ENCODE measurements around the gene TAL1.
A peak's percentile ranks its signal among the peaks of the same experiment; 100 is the strongest.

TAL1 gene

DNA sequence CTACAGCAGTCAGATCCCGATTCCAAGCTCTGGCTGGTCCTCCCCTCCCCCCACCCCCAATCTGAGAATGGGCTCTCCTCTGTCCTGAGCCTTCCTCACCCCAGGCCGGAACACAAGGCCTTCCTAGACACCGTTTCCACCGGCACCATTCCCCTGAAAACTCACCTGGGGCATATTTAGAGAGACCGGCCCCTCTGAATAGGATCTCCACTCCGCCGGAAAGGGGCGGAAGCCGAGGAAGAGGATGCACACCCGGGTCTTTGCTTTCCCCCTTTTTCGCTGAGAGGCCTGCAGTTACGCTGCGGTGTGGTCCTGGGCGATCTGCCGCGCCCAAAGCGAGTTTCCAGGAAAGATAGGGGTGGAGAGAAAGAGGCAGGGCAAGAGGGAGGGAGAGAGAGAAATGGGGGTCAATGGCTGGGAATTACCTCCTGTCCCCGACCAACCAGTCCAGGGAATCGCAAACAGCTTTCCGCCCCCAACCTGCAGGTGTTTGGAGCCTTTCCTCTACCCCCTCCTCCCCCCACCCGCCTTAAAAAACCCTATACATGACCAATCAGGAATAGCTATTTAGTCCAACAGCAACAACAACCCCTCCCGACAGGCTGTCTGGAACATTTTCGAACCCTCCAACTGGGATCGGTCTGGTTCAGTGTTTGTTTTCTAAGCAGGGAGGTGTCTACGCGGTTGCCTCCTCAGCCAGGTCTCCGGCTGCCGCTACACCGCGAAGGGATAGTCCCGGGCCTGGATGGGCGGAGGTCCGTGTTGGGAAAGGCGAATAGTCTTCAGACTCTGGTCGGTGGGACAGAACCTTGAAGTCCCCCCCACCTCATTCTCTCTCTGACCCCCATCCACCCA is 2.8 kb downstream of the TAL1 start:
- DNase-seq = peak; percentile 87

DNA sequence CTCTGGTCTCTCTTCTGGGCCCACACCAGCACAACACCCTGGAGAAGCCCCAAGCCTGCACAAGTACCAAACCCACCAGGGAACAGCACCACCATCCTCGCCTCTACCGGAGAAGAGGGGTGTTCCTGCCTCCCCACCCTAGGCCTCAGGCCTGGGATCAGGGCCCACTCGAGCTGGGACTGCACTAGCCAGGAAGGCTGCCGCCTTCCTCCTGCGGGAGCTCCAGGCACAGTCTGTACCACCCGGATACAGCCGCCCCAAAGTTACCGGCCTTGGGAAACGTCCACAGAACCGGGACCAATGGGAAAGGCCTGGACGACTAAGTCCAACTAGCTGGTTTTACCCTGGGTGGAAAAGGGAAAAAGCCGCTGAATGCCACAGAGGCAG is 3.4 kb downstream of the TAL1 start:
- peak; percentile 48 for DNase-seq

DNA sequence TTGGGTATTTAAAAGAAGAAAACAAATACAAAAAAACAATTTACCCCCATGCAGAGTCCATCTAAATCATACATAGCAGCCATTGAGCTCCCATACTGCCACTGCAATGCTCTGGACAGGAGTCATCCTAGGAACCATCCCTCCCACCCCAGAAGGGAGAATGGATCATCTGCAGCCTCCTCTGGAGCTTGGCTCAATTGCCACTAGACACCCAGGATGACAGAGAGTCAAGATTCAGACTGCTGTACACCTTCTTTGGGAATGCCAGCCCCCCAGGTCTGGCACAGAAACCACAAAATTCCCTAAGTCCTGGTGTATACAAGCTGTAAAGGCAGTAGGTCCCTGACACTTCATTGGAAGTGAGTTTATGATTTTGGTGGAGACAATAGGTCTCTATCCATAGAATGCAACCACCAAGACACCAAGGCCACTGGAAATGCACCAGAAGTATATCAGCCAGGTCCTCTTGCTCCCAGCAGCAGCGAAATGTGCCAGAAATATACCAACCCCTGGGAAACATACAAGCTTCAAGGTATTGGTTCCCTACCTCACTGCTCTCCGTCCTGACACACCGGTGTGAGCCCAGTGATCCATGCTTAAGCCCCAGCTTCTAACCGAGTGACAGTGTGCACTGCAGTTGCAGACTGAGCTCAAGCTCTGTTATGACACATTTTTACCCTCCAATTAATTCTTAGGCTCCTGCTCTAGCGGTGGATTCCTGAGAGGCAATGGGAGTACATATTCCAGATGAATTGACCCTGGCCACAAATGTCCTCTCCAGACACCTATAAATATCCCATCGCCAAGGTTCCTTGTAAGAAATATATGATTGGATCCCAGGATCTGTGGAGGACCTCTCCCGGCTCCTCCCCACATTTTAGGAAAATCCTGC is 4.4 kb downstream of the TAL1 start:
- DNase-seq = peak; percentile 66

DNA sequence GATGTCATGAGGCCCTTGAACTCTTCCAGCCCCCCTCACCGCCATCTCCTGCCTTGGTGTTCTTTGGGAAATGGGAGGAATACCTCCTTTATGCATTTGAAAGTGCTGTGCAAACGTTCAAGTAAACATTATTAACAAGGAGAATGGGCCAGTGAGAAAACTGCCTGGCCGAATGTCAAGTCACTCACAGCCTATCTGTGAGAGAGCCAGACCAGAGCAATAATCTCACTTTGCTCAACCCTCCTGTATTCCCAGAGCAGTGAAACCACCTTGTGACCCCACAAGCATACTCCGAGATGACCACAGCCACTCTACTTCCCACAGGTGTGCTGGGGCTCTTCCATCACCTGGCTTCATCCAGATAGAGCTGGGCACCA is 5.2 kb downstream of the TAL1 start:
- peak; percentile 57 for DNase-seq

DNA sequence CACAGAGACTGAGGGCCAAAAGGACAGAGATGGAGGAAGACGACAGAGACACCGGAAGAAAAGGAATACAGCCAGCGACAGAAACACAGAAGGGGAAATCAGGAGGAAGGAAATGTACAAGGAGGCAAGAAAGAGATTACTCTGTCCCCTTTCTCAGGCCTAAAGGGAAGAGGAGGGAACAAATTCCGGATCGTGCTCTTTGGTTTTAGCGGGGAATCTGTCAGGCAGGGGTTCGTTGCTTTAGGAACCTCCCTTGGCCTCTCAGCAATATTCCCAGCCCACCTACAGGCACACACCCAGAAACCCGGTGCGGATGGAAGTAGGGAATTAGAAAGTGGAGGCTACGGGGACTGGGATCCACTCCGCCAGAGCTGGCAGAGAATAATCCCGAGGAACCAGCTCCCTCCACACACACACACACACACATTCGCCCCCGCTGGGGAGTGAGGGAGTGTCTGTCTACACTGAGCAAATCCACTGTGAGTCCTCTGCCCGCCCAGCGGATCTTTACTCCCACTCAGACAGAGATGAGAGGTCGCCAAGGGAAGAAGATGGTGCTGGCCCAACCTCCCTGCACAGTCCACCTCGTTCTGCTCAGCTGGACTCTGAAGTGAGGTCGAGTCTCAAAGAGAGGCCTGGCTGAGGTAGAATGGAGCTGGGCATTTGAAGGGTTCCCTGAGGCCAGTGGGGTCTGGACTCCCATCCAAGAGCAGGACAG is 5.7 kb downstream of the TAL1 start:
- DNase-seq = peak; percentile 57

DNA sequence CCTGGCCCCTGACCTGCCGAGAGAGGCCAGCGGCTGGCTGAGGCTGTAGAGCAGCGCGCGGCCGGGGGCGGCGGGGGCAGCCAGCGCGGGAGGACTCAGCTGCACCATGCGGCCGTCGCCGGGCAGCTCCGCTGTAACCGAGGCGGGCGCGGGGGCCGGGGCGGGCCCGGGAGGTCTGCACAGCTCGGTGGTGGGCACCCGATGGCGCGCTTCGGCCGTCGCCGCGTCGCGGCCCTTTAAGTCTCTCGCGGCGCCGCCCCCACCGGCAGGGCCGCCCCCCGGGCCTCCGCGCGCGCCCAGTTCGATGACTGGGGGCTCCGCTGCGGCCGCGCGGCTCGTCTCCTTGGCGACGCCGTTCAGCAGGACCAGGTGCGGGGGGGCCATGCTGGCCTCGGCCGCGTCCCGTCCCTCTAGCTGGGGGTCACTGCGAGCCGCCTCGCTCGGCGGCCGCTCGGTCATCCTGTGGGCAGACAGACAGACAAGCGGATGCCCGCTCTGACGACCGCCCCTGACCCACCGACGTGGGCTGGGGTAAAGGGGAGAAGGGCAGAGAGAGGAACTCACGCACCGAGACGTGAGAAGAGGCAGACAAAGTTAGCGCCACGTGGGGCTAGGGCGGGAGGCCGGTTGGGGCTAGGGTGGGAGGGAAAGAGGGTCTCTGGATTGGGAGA is 6.5 kb downstream of the TAL1 start:
- peak; percentile 28 for DNase-seq

DNA sequence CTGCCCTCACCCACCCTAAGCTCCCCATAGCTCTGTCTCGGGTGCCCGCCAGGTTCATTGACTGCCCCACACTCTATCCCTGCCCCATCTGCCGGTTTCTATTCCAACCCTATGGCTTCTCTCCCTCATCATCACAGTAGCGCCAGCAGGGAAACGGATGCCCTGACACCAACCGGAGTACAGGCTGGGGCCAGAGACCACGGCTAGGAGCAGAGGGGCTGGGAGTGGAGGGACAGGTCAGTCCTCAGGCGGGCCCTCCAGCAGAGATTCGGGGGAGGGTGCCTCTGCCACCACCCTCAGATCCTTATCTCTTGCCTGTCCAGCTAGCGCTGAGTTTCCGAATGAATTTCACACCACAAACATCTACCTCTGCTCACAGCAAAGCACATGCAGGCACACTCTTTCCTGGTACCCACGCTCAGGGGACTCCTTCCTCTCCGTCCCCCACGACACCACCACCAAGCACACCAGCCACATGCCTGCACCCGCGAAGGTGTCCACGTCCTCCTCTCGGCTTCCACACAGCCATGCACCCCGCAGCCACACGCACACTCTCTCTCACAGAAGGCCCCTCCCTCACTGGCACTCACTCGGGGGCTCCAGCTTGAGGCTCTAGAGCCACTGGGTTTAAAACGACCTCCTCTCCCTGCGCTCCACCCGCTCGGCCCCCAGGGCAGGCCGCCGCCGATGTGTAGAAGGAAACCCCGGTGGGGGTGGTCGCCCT is 7.2 kb downstream of the TAL1 start:
- no peak for DNase-seq

DNA sequence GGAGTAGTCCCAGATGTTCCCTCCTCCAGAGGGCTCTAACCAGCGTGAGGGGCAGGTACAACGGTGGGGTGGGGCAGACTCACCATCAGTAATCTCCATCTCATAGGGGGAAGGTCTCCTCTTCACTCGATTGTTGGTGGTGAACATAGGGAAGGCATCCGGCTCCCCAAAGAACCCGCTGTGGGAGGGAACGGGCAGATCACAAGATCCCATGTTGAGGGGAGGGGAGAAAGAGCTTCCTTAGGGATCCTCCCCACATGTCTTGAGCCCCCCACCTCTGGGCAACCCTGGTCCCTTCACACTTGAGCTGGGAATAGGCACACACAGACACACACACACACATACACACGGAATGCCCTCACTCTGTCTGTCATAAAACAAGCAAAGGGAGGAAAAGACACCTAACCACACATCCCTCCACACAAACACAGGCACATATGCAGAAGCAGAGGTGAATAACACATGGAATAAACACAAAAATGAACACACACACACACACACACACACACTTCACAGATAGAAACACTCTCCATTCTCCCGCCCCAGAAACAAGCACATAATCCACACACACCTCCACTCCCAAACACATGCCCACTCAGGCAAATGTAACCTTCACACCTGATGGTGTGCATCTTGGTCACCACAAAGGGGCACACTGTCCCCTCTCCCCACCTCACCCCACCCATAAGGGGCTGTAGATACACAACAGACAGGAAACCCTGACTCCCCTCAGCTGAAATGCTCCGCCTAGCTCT is 7.9 kb downstream of the TAL1 start:
- DNase-seq = no peak

DNA sequence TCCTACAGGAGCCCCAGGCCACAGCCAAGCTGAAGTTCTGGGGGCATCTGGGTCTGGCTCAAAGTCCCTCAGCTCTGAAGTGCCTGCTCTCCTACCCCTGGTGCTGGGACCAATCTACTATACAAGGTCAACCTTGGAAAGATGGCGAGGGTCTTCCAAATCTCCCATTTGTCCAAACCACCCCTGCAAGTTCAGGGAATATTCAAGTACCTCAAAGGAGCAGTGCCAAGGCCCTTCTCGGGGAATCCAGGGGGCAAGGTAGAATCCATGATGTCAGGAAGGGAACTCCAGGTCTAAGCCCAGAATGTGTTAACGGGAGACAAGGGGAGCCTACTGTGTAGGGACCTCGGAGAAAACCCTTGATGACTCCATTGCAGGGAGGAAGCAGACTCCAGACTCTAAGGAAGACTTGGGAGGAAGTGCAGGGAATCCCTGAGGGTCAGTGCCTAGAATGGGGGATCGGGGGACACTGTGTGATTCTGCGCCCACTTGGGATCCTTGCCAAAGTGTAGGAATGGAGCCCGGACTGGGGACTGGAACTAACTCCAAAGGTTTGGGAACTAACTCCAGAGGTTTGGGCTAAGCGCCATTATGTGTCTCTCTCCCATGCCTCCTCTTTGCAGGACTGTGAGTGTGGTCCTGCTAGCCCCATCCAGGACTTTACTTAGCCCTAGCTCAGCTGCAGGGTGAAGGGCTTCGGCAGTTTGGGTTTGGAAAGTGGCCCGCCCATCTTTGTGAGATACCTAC is 8.7 kb downstream of the TAL1 start:
- no peak for DNase-seq

DNA sequence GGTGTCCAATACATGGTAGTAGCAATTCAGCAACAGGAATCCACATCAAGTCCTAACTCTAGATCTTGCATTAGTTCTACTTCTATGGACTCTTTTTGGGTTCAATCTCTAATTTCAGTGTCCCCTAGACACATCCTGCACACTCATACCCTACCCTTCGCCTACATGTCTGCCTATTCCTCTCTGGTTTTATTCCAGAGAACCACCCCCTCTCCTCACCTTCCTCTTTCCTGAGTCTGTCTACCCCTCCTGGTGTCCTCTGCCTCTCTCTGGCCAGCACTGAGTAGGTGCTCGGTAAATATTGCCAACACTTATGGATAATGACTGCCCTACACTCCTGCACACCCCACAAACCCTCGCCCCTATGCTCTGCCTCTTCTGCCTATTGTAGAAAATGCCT is 9.5 kb downstream of the TAL1 start:
- DNase-seq = no peak

DNA sequence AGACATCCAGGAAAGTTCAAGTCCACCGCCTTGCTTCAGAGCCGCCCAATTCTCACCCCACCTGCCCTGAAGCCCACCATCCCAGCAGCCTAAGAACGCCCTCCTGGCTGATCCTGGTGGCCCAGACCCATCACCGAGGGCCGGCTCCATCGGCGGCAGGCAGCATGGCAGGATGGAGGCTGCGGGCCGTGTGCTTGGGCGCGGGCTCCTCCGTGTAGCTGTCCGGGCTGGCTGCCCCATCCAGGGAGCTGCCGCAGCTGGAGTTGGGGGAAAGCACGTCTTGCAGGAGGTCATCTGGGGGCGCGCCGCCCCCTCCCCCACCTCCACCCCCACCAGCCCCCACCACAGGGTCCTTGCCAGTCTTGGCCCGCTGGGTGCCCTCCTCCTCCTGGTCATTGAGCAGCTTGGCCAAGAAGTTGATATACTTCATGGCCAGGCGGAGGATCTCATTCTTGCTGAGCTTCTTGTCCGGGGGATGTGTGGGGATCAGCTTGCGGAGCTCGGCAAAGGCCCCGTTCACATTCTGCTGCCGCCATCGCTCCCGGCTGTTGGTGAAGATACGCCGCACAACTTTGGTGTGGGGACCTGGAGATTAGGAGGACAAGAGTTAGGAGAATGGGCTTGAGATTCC is 12.3 kb downstream of the TAL1 start:
- DNase-seq = no peak

DNA sequence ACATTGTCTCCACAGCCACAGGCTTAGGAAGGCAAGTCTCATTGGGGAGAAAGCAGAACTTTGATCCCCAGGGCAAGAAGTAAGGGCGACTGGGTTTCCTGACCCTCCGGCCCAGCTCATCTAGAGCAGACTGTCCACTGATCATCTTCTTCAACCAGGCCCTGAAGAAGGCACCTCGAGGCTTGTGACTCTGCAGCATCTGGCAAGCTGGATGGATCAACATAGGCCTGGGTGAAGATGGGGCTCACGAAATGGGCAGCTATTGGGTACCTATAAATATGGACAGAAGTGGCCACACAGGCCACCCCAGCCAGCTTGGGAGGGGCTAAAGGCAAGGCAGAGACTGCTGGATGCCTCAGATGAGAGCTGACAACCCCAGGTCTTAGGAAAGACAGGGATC is 13.0 kb downstream of the TAL1 start:
- DNase-seq = no peak

DNA sequence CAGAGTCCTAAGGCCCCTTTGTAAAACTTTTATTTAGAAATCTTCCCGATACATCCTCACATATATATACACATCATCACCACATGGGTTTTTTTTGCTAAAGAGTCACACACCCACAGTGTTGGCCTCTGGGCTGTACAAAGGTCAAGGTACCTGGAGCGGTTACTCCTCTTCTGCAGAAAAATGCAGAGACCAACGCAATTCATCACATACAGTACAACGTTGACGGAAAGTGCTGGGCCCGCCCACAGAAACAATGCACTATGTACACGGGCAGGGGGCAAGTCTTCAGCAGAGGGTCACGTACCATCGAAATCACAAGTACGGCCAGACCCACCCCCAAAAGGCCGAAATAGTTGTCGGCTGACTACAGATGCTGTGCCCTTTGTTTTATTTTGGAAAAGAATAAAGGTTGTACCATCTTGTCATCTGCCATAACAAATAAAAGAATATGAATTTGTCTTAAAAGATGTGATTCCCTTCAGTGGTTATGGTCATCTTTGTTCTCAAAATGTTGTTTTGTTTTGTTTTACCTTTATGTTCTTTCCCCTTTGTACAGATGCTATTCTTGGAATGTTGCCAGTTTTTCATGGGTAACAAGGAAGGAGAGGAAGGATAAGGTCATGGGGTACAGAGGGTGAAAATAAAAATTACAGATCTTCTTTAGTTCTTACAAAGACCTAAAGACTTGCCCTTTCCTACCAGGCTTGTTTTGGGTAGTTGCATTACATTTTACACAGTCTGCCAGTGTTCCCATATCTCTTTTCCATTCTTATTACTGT is 15.6 kb downstream of the TAL1 start:
- no peak for DNase-seq

DNA sequence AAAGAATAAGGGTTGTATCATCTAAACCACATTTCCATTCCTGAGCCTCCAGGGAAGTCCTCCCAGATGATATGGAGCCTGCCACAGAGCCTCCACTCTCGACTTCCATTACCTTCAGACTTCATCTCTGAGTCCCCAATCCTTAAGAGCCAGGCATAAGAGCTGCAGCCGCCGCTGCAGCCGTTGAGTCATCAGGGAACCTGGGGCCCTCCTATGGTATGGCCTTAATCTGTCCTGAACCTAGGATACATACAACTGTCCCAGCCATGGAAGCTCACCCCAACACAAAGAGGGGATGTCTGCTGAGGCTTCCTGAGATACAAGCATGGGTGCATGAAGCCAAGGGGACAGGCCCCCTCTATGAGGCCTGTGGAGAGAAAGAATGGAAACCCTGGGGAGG is 16.3 kb downstream of the TAL1 start:
- no peak for DNase-seq

DNA sequence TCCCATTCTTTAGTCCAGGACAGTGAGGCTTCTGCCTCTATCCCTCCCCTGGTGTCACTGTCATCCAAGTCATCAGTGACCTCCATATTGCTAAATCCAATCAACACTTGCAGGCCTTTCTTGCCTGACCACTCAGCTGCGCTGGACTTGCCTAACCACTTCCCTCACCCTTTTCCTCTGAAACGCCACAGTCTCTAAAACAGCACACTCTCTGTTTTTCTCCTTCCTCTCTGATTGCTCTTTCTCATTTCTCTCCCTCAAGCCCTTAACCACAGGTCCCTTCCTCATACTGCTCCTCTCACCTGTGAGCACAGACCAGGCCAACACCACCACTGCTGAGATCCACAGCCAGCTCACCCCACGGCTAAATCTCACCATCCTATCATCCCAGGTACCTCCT is 17.5 kb downstream of the TAL1 start:
- DNase-seq = peak; percentile 50

DNA sequence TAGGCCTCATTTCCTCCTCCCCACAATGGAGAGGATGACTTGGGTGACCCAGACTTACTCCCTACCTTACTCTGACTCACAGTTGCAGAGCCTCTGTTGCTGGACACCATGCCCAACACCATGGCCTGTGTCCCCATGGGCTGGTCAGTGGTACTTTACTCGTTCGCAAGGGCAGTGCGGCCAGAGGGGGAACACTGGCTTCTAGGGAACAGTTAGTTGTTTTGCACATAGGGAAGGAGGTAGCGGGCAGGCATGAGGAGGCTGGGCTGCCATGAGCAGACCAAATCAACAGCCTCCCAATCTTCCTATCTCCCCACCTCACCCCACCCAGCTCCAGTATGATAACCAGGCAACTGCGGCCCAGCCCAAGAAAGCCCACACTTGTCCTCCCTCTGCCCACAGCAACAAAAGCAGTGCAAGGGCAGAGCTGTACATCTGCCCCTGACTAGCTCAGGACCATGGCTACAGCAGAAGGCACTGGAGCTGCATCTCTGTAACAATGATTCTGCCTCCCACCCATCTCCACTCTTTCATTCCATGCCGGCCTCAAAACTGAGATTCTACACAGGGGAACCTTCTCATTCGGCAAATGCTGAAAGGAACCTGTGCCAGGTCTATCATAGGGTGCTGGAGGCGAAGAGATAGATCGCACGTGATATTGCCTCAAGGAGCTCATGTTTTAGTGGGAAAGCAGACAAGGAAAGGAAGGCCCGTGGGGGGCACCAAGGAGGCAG is 18.6 kb downstream of the TAL1 start:
- peak; percentile 70 for DNase-seq

DNA sequence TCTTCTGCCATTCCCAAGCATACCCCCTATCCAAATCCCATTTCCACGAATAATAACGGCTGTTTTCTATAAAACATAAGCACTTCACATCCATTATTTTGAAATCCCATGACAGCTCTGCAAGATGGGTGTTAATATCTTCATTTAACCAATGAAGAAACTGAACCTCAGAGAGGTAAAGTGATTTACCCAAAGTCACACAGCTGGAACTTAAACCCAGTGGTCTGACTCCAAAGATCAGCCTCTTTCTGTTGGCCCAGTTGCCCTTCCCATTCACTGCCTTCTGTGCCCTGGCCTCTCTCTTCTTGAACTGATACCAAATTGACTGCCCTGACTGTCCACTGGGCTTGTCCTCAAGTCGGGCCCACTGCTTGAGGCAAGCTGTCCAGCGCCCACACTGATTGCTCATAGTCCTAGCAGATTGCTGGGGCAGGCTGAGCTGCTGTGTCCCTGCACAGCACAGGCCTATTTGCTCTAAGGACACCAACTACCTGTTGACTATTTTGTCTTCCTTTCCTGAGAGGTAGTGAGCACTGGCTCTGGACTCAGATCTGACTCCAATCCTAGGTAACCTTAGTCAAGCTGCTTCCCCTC is 19.3 kb downstream of the TAL1 start:
- DNase-seq = no peak

DNA sequence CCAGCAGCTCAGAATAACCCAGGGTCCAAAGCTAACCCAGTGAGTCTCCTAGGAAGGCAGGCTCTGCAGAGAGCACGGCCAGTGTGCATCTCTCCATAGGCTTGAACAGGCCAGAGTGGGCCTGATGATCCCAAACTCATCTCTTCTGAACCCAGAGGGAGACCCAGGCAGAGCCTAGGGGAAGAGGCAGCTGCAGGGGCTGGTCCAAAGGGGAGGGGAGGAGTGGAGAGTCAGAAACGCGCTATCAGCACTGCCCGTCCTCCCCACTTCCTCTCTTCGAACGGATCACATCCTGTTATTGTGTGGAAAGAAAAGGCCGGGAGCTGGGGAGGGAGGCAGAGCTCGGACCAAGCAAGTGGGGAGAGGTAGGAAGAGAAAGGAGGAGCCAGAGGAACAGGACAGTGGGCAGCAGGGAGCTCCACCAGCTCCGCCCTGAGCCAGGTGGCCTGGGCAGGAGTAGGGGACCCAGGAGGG is 20.2 kb downstream of the TAL1 start:
- peak; percentile 83 for DNase-seq

All from OCI-M1 (cell line).